HUES6 (cell line): Measurements from ENCODE around the gene ENOX2.

Experiments used
- H3K27ac ChIP-seq: 2 replicates; pipeline ENCODE4 v1.7.0; 2013; ENCODE audit warnings: low read depth, mild to moderate bottlenecking, low read length, inconsistent platforms
- H3K27me3 ChIP-seq: 2 replicates; pipeline ENCODE4 v1.6.1; 2013; ENCODE audit warnings: low read length; ENCODE audit not compliant: control insufficient read depth, insufficient read depth
- H3K36me3 ChIP-seq: 2 replicates; pipeline ENCODE4 v1.6.1; 2013; ENCODE audit warnings: low read length; ENCODE audit not compliant: control insufficient read depth, insufficient read depth
- H3K4me1 ChIP-seq: 2 replicates; pipeline ENCODE4 v1.6.1; 2013; ENCODE audit warnings: low read length; ENCODE audit not compliant: control insufficient read depth, insufficient read depth
- H3K4me3 ChIP-seq: 2 replicates; pipeline ENCODE4 v1.5.1; 2013; ENCODE audit warnings: low read depth, low read length
- H3K9ac ChIP-seq: one replicate; pipeline ENCODE4 v1.6.1; 2013; ENCODE audit warnings: mild to moderate bottlenecking, low read length
- H3K9me3 ChIP-seq: 2 replicates; pipeline ENCODE4 v1.6.1; 2013; ENCODE audit warnings: low read depth, low read length; ENCODE audit not compliant: control insufficient read depth, insufficient read depth

Gene ENOX2

DNA sequence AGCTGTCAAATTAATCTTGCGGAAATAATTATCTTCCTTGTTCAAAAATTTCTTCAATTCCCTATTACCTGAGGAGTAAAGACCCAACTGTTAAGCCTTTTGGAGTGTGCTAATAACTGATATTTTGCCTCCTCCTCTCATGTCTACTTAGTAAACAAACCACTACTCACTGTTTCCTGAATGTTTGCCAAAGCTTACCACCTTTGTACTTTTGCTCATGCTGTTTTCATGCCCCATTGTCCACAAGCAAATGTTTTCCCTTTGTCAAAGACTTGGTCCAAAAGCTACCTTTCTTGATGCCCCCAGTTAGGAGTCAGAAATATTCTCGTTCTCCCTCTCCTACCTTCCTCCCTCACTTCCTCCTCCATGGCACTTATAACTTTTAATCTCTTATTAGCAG, 226.1 kb downstream of the ENOX2 start:
- Histone ChIP-seq H3K9ac (no peak overlapping the region), H3K36me3 (no peaks in the 10 kb centered on the region), H3K27ac (no peak overlapping the region), H3K4me3 (no peak overlapping the region), H3K9me3 (no peaks in the 10 kb centered on the region), H3K27me3 (no peaks in the 10 kb centered on the region; the same call in 1 of the 2 replicates), H3K4me1 (no peaks in the 10 kb centered on the region)

DNA sequence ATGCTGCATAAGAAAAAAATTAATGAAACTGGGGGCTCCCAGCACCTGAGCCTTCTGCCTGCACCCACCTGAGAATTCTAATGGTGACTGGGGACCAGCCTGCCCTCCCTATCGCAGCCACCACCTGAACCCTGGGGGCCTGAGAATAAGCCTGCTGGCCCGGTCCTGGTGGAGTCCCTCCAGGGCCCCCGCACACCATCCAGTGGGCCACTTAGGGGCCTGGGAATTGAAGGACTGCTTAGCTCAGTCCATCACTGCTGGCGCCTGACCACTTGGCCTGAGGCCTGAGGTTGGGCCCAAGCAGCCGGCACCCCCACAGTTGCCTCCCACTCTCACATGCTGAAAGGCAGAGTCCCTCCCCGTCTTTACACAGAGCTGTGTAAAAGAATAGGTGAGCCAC, 230.8 kb downstream of the ENOX2 start:
- Histone ChIP-seq H3K4me3 (no peak overlapping the region), H3K27ac (no peak overlapping the region), H3K36me3 (no peaks in the 10 kb centered on the region), H3K9ac (no peak overlapping the region), H3K9me3 (no peaks in the 10 kb centered on the region), H3K27me3 (no peaks in the 10 kb centered on the region; the same call in 1 of the 2 replicates), H3K4me1 (no peaks in the 10 kb centered on the region)

DNA sequence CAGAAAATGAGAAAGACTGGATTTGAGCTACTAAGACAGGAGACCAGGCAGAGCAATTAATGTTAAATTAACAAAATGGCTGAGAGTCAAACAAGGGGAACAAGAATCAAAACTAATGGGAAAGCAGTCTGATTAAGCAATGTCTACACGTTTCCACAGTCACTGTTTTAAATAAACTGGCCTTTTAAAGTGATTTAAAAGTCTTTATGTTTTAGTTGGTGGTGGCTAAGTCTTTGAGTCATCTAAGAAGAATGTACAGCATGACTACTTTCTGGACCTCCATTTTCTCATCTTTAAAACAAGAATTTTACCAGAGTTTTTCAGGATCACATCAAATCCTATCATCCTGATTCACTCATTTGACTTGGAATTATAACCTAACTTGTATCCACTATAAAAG, 233.8 kb downstream of the ENOX2 start:
- Histone ChIP-seq H3K9me3 (no peaks in the 10 kb centered on the region), H3K4me3 (no peak overlapping the region), H3K9ac (no peak overlapping the region), H3K4me1 (no peaks in the 10 kb centered on the region), H3K27me3 (no peaks in the 10 kb centered on the region; the same call in 1 of the 2 replicates), H3K36me3 (no peaks in the 10 kb centered on the region), H3K27ac (no peak overlapping the region)

DNA sequence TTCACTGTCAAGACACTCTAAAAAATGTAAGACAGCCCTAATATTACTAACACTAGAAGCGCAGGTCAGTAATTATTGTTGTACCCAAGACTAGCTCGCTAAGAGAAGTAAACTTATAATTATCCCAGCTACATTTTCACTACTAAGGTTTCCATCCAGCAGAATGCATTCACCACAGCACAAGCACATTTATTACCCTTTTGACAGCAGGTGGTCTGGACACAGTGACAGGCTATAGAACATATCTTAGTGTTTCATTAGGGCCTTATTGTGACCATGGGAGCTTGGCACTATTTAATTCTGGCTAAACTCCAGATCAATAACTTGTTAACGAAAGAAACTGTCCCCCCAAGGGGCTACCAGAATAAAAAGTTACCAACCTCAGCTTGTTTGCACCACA, 237.7 kb downstream of the ENOX2 start:
- Histone ChIP-seq H3K9ac (no peak overlapping the region), H3K27me3 (no peaks in the 10 kb centered on the region; the same call in 1 of the 2 replicates), H3K36me3 (no peaks in the 10 kb centered on the region), H3K4me3 (no peak overlapping the region), H3K4me1 (no peaks in the 10 kb centered on the region), H3K27ac (no peak overlapping the region), H3K9me3 (no peaks in the 10 kb centered on the region)

DNA sequence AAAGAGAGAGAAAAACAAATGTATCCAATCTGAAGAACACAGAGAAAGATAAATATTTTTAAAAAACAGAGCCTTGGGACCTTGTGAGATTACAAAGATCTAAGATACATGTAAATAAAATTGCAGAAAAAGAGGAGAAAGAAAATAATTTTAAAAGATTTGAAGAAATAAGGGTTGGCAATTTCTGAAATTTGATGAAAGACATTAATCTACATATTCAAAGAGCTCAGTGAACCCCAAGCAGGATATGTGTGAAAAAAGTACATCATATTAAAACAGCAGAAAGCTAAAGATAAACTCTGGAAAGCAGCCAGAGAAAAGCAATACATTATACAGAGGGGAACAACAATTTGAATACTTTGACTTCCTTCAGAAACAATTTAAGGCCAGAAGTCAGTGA, 244.7 kb downstream of the ENOX2 start:
- H3K36me3 ChIP-seq: no peaks in the 10 kb centered on the region

DNA sequence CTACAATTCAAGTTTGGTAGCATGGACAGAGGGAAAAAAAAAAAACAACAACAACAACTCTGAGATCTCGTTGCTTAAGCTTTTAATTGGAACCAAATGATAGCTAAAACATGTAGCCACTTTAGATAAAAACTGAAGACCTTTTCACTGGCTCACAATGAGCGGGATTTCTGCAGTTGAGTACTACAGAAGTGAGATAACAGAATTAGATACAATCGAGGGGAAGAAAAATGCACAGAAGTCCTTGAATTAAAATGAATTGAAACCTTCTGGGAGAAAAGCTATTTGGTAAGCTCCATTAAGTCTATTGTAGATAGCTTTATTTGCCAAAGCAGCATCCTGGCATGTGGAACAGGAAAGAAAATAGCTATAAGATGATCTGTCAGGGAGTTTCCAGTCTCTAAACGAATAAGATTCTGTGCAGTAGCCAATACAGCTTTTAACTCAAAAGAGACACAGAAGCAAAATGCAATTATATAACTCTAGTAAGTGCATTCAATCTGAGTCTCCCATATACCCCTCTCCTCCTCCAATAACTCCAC, 248.5 kb downstream of the ENOX2 start:
- no peak overlapping the region for H3K4me3 ChIP-seq
- no peaks in the 10 kb centered on the region for H3K36me3 ChIP-seq
- peaks cover 5% of the 10 kb centered on the region; the same call in 1 of the 2 replicates for H3K9me3 ChIP-seq
- H3K27me3 ChIP-seq: peaks cover 2% of the 10 kb centered on the region; the same call in 1 of the 2 replicates
- H3K4me1 ChIP-seq: no peaks in the 10 kb centered on the region
- H3K9ac ChIP-seq: no peak overlapping the region
- no peak overlapping the region for H3K27ac ChIP-seq

More for the DNA sequence above, 244.7 kb downstream of the ENOX2 start:
- no peak overlapping the region for H3K4me3 ChIP-seq
- no peak overlapping the region for H3K9ac ChIP-seq
- no peak overlapping the region for H3K27ac ChIP-seq
- no peaks in the 10 kb centered on the region; the same call in 1 of the 2 replicates for H3K27me3 ChIP-seq
- no peaks in the 10 kb centered on the region for H3K4me1 ChIP-seq
- peaks cover 5% of the 10 kb centered on the region; the same call in 1 of the 2 replicates for H3K9me3 ChIP-seq

DNA sequence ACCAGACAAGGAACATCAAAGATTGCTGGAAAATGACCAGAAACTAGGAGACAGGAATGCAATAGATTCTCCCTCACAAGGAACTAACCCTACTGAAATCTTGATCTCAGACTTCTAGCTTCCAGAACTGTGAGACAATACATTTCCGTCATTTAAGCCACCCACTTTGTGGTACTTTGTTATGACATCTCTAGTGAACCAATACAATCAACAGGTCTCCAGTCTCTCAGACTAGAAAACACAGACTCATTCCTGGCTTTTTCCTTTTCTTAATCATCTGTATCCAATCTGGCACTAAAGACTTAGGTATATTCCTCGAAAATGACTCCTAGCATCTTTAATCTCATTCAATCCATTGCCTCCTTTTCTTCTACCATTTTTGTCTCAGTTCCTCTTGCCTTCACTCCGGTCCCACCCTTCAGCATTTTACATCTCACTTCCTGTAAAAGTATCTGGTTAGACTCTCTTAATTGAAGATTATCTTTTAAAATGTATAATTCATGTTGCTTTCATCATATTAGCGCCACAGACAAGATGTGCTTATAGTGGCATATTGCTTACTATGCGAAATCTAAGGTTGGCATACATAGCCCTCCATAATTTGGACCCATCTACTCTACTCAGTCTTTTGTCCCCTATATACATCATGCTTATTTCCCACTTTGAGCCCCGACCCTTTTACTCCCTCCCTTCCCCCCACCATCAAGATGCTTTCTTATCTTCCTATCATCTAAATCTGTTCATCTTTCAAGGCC, 250.0 kb downstream of the ENOX2 start:
- peaks cover 2% of the 10 kb centered on the region; the same call in 1 of the 2 replicates for H3K27me3 ChIP-seq
- H3K9me3 ChIP-seq: peaks cover 5% of the 10 kb centered on the region; the same call in 1 of the 2 replicates
- no peak overlapping the region for H3K27ac ChIP-seq
- no peaks in the 10 kb centered on the region for H3K36me3 ChIP-seq
- H3K4me1 ChIP-seq: no peaks in the 10 kb centered on the region
- H3K4me3 ChIP-seq: no peak overlapping the region
- H3K9ac ChIP-seq: no peak overlapping the region

DNA sequence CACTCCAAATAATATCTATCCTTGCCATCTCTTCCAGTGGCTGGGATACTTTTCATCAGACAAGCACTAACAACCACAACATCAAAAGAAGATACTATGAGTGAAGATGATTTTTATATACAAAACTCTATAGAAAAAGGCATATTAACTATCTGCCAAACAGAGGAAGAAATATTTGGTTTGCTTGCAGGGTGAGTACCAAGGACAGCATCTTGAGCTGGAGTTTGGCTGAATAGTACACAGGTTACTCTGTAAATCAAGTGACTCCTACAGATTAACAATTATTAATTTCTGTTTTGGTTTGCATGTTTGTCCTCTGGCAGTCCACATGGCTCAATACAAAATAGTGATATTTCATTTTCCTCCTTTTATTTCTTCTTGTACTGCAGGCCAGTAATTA, 253.3 kb downstream of the ENOX2 start:
- Histone ChIP-seq H3K27me3 (peaks cover 2% of the 10 kb centered on the region; the same call in 1 of the 2 replicates), H3K9ac (no peak overlapping the region), H3K4me3 (no peak overlapping the region), H3K4me1 (no peaks in the 10 kb centered on the region), H3K9me3 (no peaks in the 10 kb centered on the region), H3K27ac (no peak overlapping the region), H3K36me3 (no peaks in the 10 kb centered on the region)

DNA sequence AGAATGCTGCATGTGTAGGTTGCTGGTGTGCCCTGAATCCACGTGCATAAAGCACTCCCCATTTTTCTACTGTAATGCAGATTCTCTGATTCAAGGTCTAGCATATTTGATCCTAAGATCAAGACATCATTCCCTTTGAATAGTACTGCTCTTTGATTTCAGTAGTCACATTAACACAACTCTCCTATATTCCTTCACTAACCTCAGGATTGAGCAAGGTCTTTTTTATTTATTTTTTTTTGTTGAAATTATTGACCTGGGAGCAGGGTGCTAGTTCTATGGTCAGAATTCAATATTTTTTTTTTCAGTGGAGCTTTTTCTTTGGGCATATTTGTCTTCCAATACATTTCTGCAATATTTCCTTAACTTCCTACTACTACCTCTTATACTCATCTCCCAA, 255.5 kb downstream of the ENOX2 start:
- Histone ChIP-seq H3K36me3 (no peaks in the 10 kb centered on the region), H3K4me3 (no peak overlapping the region), H3K27me3 (peaks cover 1% of the 10 kb centered on the region; the same call in 1 of the 2 replicates), H3K9me3 (no peaks in the 10 kb centered on the region), H3K4me1 (no peaks in the 10 kb centered on the region), H3K27ac (no peak overlapping the region), H3K9ac (no peak overlapping the region)

DNA sequence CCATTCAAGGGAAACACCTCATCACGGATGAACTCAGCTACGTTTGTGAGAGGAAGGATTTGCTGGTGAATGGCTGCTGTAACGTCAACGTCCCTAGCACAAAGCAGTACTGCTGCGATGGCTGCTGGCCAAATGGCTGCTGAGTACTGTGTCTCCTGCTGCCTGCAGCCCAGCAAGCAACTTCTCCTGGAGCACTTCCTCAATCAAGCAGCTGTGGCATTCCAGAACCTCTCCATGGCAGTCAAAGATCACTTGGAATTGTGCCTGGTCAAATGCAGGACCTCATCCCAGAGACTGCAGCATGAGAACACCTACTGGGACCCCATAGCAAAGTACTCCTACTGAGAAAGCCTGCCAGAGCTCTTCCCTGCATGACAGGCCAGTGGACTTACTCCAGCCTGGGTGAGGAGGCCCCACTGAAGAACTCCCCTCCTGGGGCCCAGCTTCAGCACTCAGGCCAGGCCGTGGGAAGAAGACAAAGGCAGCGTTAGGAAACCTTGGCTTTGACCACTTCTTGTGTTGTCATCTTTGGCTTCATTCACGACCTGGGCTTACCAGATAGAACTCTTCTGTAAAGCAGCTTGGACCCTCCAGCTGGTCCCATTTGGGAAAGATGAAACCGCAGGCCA, 256.9 kb downstream of the ENOX2 start:
- Histone ChIP-seq H3K27ac (no peak overlapping the region), H3K9ac (no peak overlapping the region), H3K36me3 (no peaks in the 10 kb centered on the region), H3K4me3 (no peak overlapping the region), H3K4me1 (no peaks in the 10 kb centered on the region), H3K9me3 (no peaks in the 10 kb centered on the region), H3K27me3 (no peaks in the 10 kb centered on the region; the same call in 1 of the 2 replicates)

DNA sequence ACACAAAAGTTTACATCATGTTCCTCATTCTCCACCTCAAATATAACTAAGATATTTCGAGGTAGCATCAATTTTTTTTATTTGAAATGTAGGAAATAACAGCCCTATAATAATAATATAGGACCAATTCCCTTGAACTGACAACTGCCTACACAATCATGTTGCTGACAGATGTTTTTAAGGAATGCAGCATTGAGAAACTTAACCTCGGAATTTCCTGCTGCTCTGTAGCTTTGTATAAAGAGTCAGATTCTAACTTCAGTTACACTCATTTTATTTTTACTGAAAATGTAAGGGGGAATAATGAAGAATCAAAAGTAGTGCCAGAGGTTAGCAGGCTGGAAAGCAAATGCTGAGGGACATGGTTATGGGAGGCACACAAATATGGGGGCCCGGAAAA, 265.4 kb downstream of the ENOX2 start:
- Histone ChIP-seq H3K9me3 (no peaks in the 10 kb centered on the region), H3K27ac (no peak overlapping the region), H3K4me1 (peaks cover 14% of the 10 kb centered on the region)

More for the DNA sequence above, 265.4 kb downstream of the ENOX2 start:
- no peak overlapping the region for H3K4me3 ChIP-seq
- no peak overlapping the region for H3K9ac ChIP-seq
- no peaks in the 10 kb centered on the region for H3K36me3 ChIP-seq
- H3K27me3 ChIP-seq: no peaks in the 10 kb centered on the region; the same call in 1 of the 2 replicates
